HUDEP-2 (cell line): ENCODE results near the gene CCNT1.
A peak's percentile ranks its signal among the peaks of the same experiment; 100 is the strongest.
"Not testable (repeated sequence)": the region's sequence is repeated elsewhere in the genome, so short reads cannot be mapped to it uniquely, and the experiment has no call there.

Experiments used
- DNase-seq, 76 experiments: peaks; one replicate each; lab custom pipeline; 2025; ENCODE audit not compliant: unreplicated experiment in 76 of 76; lab: John Stamatoyannopoulos, UW

CCNT1 gene

GRCh38 chr12:48693572-48693971, 22.9 kb downstream of the CCNT1 start:
- DNase-seq = peak in 71 of 76 experiments; percentile 18 to 90 (median 63)

GRCh38 chr12:48691826-48692487, 24.6 kb downstream of the CCNT1 start:
- DNase-seq = peak in 1 of 76 experiments; percentile 2

- DNase-seq = no peak
These were observed 25.5 kb downstream of the CCNT1 start for GRCh38 chr12:48690990-48691389.

GRCh38 chr12:48690436-48690835, 26.1 kb downstream of the CCNT1 start:
- DNase-seq = no peak

- DNase-seq = no peak
These were observed 27.7 kb downstream of the CCNT1 start for GRCh38 chr12:48688836-48689235.

- peak in 18 of 76 experiments; percentile 5 to 73 (median 26) for DNase-seq
These were observed 28.9 kb downstream of the CCNT1 start for GRCh38 chr12:48687592-48687991.

- peak in 2 of 76 experiments; percentile 18 to 24 for DNase-seq
These were observed 29.7 kb downstream of the CCNT1 start for GRCh38 chr12:48686615-48687334.

- no peak for DNase-seq
These were observed 30.4 kb downstream of the CCNT1 start for GRCh38 chr12:48686037-48686595.

- no peak for DNase-seq
These were observed 33.0 kb downstream of the CCNT1 start for GRCh38 chr12:48683534-48683933.

- DNase-seq = no peak
These were observed 33.6 kb downstream of the CCNT1 start for GRCh38 chr12:48682927-48683326.

- peak in 1 of 76 experiments; percentile 35 for DNase-seq
These were observed 34.0 kb downstream of the CCNT1 start for GRCh38 chr12:48682533-48682905.

GRCh38 chr12:48681710-48682532, 34.6 kb downstream of the CCNT1 start, which contains the start of gene KANSL2:
Gene KANSL2, minus strand, starts transcription at chr12:48682238. Its CDS starts 606 bp downstream, at chr12:48681632.
- DNase-seq = peak in 75 of 76 experiments; percentile 50 to 98 (median 97)

- peak in 4 of 76 experiments; percentile 5 to 46 (median 26) for DNase-seq
These were observed 35.2 kb downstream of the CCNT1 start for GRCh38 chr12:48681399-48681709.

- DNase-seq = no peak
These were observed 35.6 kb downstream of the CCNT1 start for GRCh38 chr12:48680861-48681260.

- no peak for DNase-seq
These were observed 37.8 kb downstream of the CCNT1 start for GRCh38 chr12:48678551-48679185.

GRCh38 chr12:48671231-48671856, 45.2 kb downstream of the CCNT1 start:
- no peak for DNase-seq

- DNase-seq = no peak
These were observed 47.5 kb downstream of the CCNT1 start for GRCh38 chr12:48668996-48669395.

- no peak for DNase-seq
These were observed 56.6 kb downstream of the CCNT1 start for GRCh38 chr12:48659863-48660262.

GRCh38 chr12:48651681-48652080, 64.8 kb downstream of the CCNT1 start:
- peak in 1 of 76 experiments; percentile 1 for DNase-seq

- DNase-seq = not testable (repeated sequence)
These were observed 71.2 kb downstream of the CCNT1 start for GRCh38 chr12:48645354-48645753.
